ENCODE results near the gene DMD.

Gene DMD

DNA sequence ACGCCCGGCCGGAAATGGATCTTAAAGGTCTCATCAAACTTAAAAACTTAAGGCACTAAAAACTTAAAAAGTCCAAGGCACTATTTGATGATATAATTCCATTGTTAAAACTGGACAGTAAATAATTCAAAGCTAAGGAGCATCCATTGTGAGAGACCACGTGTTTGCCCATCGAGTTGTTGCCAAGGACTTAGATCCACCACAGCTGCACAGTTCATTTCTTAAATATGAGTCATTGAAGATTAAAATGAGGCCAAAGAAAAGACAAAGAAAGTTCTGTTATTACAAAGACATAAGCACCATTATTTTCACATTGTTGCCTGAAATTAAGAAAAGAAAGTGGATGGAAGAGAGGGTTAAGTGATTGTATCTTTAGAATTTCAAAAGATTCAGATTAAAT lies 1728.0 kb downstream of the DMD start:
- TF ChIP-seq FOXP2 (optimal IDR thresholded peaks at IDR 0.05; ENCODE audit: borderline replicate concordance, extremely low read depth, extremely low read length, insufficient read depth), result no peak
- TF ChIP-seq POLR2AphosphoS5 (IDR thresholded peaks at IDR 0.05; ENCODE audit: low read depth, low read length), result no peak
- no peak for TF ChIP-seq SIN3A (IDR thresholded peaks at IDR 0.05; ENCODE audit: borderline replicate concordance, insufficient read depth, low read length)
- TF ChIP-seq TAF1 (IDR thresholded peaks at IDR 0.05; ENCODE audit: borderline replicate concordance, insufficient read depth, low read length), result no peak
- TF ChIP-seq, protein P1, sequence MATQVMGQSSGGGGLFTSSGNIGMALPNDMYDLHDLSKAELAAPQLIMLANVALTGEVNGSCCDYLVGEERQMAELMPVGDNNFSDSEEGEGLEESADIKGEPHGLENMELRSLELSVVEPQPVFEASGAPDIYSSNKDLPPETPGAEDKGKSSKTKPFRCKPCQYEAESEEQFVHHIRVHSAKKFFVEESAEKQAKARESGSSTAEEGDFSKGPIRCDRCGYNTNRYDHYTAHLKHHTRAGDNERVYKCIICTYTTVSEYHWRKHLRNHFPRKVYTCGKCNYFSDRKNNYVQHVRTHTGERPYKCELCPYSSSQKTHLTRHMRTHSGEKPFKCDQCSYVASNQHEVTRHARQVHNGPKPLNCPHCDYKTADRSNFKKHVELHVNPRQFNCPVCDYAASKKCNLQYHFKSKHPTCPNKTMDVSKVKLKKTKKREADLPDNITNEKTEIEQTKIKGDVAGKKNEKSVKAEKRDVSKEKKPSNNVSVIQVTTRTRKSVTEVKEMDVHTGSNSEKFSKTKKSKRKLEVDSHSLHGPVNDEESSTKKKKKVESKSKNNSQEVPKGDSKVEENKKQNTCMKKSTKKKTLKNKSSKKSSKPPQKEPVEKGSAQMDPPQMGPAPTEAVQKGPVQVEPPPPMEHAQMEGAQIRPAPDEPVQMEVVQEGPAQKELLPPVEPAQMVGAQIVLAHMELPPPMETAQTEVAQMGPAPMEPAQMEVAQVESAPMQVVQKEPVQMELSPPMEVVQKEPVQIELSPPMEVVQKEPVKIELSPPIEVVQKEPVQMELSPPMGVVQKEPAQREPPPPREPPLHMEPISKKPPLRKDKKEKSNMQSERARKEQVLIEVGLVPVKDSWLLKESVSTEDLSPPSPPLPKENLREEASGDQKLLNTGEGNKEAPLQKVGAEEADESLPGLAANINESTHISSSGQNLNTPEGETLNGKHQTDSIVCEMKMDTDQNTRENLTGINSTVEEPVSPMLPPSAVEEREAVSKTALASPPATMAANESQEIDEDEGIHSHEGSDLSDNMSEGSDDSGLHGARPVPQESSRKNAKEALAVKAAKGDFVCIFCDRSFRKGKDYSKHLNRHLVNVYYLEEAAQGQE (IDR thresholded peaks at IDR 0.05; ENCODE audit: insufficient read depth in 1 of 2, low read depth in 2 of 2, low read length in 2 of 2), result no peak

DNA sequence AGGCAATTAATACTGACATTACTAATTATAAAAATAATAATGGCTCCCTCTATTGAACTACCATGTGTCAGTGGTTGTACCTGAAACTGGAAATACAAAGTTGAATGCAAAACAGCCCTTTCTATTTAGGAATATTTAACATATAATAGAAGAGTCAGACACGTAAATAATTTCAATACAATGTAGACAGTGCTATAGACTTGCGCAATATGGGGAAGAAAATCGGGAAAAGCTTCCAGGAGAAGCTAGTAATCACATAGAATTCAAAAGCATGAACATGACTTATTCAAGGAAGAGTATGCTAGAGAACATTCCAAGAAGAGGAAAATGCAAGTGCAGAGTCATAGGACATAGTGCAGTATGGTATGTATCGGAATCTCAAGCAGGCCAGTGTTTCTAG lies 1730.7 kb downstream of the DMD start:
- TF ChIP-seq FOXP2 (optimal IDR thresholded peaks at IDR 0.05; ENCODE audit: borderline replicate concordance, extremely low read depth, extremely low read length, insufficient read depth) (no peak), SIN3A (IDR thresholded peaks at IDR 0.05; ENCODE audit: borderline replicate concordance, insufficient read depth, low read length) (no peak), POLR2AphosphoS5 (IDR thresholded peaks at IDR 0.05; ENCODE audit: low read depth, low read length) (no peak), TAF1 (IDR thresholded peaks at IDR 0.05; ENCODE audit: borderline replicate concordance, insufficient read depth, low read length) (no peak)
- TF ChIP-seq, protein P1 (IDR thresholded peaks at IDR 0.05; ENCODE audit: insufficient read depth in 1 of 2, low read depth in 2 of 2, low read length in 2 of 2), result no peak

DNA sequence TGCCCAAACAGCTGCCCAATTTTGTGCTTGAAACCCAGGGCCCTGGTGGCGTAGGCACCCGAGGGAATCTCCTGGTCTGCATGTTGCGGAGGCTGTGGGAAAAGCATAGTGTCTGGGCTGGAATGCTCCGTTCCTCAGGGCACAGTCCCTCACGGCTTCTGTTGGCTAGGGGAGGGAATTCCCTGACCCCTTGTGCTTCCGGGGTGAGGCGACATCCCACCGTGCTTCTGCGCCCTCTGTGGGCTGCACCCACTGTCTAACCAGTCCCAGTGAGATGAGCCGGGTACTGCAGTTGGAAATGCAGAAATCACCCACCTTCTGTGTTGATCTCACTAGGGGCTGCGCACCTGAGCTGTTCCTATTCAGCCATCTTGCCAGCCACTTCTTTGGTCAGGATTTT lies 1740.1 kb downstream of the DMD start:
- TF ChIP-seq, protein P1 (IDR thresholded peaks at IDR 0.05; ENCODE audit: insufficient read depth in 1 of 2, low read depth in 2 of 2, low read length in 2 of 2), result no peak

DNA sequence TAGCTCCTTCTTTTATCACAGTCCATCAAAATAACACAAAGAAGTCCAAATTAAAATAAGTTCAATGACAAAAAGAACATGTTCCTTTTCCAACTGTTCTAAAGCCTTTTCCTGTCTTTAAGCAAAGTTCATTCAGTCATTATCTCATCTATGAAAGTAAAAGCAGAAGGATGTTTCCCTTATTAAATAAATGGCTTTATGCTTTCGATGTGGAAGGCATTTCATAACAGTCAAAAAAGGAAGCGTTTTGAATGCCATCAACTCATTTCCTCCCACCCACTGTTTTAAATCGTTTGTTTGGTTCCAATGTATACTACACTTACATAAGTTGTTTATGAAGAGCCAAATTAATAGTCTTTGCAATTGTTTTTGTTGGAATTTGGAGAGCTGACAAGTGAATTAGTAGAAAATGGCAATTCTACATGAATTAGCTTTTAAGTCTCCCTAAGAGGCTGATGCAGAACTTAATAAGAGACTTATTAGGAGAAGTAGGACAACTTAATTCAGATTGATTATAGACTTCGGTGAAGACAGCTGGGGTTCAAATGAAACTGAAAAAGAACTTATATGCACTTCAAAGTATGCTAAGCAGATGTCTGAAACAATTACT lies 1746.9 kb downstream of the DMD start:
- TF ChIP-seq POLR2AphosphoS5 (IDR thresholded peaks at IDR 0.05; ENCODE audit: low read depth, low read length) (no peak), TAF1 (IDR thresholded peaks at IDR 0.05; ENCODE audit: borderline replicate concordance, insufficient read depth, low read length) (no peak), FOXP2 (optimal IDR thresholded peaks at IDR 0.05; ENCODE audit: borderline replicate concordance, extremely low read depth, extremely low read length, insufficient read depth) (no peak), SIN3A (IDR thresholded peaks at IDR 0.05; ENCODE audit: borderline replicate concordance, insufficient read depth, low read length) (no peak)

DNA sequence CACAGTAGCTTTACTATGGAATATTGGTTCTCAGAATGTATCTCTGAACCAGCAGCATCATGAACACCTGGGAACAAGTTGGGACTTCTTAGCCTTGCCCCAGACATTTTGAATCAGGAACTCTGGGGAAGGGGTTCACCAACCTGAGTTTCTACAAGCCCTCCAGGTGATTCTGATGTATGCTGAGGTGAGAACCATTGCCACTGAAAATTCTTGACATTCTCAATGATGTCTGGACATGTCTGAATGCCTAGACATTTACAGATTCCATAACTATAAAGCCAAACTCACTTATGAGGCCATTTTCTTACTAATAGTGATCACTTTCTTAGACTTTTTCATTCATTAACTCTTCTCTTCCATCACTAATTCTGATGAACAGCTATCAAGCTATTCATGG lies 1750.1 kb downstream of the DMD start:
- TF ChIP-seq, protein P1 (IDR thresholded peaks at IDR 0.05; ENCODE audit: insufficient read depth in 1 of 2, low read depth in 2 of 2, low read length in 2 of 2), result no peak
- TF ChIP-seq POLR2AphosphoS5 (IDR thresholded peaks at IDR 0.05; ENCODE audit: low read depth, low read length), result no peak
